ENCODE data around the gene PABPN1L.
"Not testable (repeated sequence)": the region's sequence is repeated elsewhere in the genome, so short reads cannot be mapped to it uniquely, and the experiment has no call there.

The PABPN1L gene

DNA sequence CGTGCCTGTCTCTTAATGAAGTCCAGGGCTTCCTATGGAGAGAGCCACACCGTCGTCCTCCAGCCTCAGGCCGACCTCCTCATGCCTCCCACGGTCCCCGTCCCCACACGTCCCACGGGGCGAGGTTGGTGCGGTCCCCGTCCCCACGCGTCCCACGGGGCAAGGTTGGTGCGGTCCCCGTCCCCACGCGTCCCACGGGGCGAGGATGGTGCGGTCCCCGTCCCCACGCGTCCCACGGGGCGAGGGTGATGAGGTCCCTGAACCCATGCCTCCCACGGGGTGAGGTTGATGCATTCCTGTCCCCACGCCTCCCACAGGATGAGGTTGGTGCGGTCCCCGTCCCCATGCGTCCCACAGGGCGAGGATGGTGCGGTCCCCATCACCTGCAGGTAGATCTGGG, 30.6 kb downstream of the PABPN1L start:
- no peak overlapping the region for H3K27ac ChIP-seq
- no peak for DNase-seq (ENCODE audit: low read depth, low spot score)

DNA sequence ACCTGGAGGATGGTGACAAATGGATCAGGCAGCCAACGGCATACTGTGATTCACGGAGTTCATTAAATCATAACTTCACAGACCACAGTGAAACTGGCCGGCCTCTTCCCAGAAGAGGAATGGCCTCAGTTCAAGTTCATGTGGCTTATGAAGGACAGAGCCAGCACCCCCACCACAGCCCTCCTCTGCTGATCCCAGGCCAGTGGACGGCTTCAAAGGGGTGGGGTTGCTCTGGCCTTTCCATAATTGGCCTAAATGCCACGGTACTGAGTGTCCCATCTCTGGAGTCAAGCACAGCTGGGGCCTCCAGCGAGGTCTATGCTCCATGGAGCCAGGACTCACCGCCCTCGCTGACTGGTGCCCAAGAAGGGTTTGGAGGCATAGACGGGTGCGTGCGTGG, 31.1 kb downstream of the PABPN1L start:
- no peak for DNase-seq (ENCODE audit: low read depth, low spot score)
- H3K27ac ChIP-seq: no peak overlapping the region

DNA sequence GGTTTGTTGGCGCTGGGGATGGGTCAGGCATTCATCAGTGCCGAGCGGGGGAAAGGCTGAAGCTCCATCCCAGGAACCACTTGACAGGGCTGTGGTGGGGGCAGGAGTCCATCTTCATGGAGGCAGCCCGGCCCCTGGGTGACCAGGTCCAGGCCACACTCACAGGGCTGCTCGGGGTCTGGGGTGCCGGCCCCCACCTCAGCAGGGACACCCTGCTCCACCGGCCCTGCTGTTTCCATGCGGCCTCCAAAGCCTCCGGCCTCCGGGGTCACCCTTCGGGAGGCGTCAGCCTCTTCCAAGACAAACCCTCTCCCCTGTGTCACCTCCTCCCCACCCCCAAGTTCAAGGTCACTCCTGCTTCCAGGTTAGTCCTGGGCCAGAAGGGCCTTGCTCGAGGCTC, 31.8 kb downstream of the PABPN1L start:
- no peak for DNase-seq (ENCODE audit: low read depth, low spot score)
- H3K27ac ChIP-seq: no peak overlapping the region

DNA sequence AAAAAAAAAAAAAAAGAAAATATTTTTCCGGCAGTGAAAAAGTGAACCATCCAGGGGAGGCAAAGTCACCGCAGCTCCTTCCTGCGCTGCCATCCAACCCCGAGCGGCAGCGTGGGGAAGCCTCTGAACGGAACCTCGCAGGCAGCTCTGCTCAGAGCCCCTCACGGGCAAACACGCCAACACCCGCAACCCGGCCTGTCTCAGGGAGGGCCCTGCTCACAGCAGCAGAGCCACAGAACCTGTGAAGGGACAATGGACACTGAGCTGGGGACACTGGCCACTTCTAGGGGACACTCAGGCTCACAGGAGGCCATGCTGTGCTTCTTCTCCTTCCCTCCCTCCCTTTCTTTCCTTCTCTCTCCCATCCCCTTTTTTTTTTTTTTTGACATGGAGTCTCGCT, 33.4 kb downstream of the PABPN1L start:
- DNase-seq (ENCODE audit: low read depth, low spot score): no peak
- H3K27ac ChIP-seq: no peak overlapping the region

DNA sequence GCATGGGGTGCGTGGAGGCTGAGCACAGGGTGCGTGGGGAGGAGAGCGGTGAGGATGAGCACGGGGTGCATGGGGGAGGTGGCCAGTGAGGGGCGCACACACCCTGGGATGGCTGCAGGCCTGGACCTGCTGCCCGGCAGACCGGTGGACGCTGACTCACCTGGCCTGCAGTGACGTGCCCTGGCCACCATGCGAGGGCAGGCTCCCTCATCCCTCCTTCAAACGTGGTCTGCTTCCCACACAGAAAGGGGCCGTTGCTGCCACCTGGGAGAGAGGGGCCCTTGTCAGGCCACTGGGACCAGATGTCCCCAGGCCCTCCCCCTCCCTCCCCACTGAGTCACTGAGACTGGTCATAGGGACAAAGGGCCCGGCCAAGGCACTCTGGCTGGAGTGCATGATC, 34.6 kb downstream of the PABPN1L start:
- H3K27ac ChIP-seq: no peak overlapping the region
- DNase-seq (ENCODE audit: low read depth, low spot score): no peak

DNA sequence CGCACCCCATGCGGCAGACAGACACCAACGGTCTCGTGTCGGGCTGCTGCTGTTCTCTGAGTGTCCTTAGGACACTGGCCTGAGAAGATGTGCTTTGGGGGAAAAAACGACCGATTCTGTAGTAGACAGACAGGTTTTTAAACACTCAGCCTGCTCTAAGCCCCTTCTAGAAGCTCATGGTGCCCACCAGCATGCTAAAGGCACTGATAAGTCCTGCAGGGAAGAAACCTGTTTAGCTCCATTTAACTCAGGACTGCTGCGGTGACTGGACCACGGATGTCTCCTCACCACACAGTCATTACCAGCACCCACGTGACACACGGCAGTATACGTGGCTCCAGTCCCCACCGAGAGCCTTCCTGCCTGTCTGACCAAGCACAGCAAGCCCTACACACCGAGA, 35.7 kb downstream of the PABPN1L start:
- no peak overlapping the region for H3K27ac ChIP-seq
- no peak for DNase-seq (ENCODE audit: low read depth, low spot score)

DNA sequence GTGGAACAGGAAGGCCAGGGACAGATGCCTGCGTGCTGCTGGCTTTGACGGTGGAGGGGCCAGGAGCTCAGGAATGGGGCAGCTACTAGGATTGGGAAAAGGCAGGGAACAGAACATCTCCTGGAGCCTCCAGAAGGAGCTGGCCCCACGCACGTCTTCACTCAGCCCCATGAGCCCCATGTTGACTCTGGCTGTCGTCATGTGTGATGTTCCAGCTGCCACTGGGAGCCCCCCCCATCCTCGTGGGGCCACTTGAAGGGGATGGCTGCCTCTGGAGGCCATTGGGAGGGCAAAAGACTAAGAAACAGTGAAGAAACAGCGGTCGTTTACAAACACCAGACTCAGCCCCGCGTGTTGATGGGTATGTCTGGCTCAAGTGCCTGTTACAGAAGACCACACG, 36.2 kb downstream of the PABPN1L start:
- no peak for DNase-seq (ENCODE audit: low read depth, low spot score)

DNA sequence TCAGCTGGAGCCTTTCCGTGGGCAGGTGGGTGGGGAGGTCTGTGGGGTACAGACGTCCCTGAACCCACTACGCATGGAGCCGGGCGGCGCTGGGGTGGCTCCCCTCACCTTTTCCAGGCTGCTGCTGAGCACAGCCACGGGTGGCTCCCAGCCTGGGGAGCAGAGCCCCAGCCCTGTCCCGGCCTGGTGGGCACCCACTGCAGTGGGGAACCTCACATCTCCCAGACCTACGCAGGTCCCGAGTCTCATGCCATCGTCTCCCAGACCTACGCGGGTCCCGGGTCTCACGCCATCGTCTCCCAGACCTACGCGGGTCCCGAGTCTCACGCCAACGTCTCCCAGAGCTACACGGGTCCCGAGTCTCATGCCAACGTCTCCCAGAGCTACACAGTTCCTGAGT, 37.7 kb downstream of the PABPN1L start:
- H3K27ac ChIP-seq: no peak overlapping the region
- DNase-seq (ENCODE audit: low read depth, low spot score): no peak

More for the DNA sequence above, 36.2 kb downstream of the PABPN1L start:
- H3K27ac ChIP-seq: no peak overlapping the region

DNA sequence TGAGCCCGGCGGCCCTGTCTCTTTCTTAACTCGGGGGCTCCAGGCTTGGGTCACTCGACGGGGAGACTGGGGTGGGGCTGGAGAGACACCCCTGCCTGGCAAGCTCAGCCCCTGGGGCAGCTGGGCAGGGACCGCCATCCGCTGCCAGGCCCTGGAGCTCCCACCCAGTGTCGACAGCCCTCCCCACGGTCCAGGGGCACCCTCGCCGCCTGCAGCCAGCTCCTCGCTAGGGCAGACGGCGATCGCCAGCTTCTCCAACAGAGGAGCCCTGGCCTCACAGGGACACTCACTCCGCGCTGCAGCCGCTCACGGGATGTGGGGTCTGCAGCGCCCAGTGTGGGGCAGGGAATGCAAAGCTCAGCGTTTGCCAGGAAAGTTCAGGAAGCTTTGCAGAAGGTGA, 38.7 kb downstream of the PABPN1L start:
- no peak for DNase-seq (ENCODE audit: low read depth, low spot score)
- H3K27ac ChIP-seq: no peak overlapping the region

DNA sequence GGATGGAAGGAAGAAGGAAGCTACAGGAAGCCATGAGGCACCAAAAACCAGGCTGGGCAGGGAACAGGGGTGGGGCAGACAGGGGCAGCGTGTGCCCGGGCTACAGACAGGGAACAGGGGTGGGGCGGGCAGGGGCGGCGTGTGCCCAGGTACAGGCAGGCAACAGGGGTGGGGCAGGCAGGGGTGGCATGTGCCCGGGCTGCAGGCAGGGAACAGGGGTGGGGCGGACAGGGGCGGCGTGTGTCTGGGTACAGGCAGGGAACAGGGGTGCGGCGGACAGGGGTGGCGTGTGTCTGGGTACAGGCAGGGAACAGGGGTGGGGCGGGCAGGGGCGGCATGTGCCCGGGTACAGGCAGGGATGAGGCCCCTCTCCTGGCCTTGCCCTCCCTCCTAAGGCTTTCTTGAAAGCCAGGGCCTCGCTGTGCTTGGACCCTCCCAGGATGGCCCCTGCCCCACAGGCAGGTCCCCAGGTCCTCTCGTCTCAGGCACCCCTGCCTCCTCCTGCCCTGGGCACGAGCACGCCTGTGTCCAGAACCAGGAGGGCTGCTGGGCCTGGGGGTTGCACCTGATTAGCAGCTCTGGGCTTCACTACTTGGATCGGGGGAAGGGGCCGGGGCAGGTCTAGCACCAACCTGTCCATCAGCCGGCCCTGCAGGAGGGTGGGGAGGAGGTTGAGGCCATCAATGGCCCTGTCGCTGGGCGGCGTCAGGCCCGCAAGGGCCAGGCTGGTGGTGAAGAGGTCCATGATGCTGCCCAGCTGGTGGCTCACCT, 40.2 kb downstream of the PABPN1L start:
- no peak for DNase-seq (ENCODE audit: low read depth, low spot score)
- H3K27ac ChIP-seq: no peak overlapping the region

DNA sequence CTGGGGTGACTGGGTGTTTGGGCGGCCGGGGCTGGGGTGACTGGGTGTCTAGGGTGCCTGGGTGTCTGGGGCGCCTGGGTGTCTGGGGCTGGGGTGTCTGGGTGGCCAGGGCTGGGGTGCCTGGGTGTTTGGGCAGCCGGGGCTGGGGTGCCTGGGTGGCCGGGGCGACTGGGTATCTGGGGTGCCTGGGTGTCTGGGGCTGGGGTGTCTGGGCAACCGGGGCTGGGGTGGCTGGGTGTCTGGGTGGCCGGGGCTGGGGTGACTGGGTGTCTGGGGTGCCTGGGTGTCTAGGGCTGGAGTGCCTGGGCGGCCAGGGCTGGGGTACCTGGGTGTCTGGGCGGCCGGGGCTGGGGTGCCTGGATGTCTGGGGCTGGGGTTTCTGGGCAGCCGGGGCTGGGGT, 41.3 kb downstream of the PABPN1L start:
- no peak overlapping the region for H3K27ac ChIP-seq
- no peak for DNase-seq (ENCODE audit: low read depth, low spot score)

DNA sequence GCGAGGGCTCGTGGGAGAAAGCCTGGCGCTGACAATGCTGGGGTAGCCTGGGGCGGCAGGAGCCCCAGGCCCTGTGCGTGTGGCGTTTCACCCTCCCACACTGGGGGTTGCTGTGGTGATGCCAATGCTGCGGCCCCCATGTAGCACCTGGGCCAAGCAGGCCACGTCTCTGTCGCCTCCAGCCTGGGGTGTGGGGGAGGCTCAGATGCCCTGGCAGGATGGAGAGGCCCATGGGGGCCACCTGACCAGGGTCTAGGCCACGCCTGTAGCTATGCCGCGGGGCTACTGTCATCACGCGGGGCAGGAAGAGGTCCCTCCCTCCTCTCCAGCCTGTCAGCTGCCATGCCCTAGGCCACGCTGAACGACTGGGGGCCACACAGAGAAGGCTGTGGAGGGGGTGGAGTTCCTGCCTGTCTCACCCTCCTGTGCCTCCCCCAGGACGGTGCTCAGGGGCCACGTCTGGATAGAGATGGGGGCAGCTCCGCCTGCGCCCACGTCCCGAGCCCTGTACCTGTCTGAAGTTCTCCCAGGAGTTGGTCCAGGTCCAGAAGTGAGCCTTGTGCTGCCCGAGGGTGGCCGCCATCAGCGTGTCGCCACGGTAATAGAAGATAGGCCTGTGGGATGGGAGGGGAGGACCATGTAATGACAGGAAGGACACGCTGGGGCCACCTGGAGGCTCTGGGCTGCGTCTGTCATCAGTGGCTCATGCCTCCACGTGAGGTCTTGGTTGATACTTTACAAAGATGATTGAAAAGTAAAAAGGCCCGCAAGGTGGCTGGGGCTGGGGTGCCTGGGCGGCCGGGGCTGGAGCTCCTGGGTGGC, 42.0 kb downstream of the PABPN1L start:
- DNase-seq (ENCODE audit: low read depth, low spot score): no peak
- H3K27ac ChIP-seq: no peak overlapping the region

DNA sequence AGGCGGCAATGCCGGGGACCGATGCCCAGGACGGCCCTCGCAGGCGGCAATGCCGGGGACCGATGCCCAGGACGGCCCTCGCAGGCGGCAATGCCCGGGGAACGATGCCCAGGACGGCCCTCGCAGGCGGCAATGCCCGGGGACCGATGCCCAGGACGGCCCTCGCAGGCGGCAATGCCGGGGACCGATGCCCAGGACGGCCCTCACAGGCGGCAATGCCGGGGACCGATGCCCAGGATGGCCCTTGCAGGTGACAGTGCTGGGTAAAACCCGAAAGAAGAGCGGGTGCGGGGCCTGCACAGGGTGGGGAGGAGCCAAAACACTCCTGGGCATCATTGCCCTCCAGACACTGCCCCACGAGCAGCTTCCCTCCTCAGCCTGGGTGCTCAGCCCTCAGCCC, 42.8 kb downstream of the PABPN1L start:
- DNase-seq (ENCODE audit: low read depth, low spot score); H3K27ac ChIP-seq: not testable (repeated sequence)

DNA sequence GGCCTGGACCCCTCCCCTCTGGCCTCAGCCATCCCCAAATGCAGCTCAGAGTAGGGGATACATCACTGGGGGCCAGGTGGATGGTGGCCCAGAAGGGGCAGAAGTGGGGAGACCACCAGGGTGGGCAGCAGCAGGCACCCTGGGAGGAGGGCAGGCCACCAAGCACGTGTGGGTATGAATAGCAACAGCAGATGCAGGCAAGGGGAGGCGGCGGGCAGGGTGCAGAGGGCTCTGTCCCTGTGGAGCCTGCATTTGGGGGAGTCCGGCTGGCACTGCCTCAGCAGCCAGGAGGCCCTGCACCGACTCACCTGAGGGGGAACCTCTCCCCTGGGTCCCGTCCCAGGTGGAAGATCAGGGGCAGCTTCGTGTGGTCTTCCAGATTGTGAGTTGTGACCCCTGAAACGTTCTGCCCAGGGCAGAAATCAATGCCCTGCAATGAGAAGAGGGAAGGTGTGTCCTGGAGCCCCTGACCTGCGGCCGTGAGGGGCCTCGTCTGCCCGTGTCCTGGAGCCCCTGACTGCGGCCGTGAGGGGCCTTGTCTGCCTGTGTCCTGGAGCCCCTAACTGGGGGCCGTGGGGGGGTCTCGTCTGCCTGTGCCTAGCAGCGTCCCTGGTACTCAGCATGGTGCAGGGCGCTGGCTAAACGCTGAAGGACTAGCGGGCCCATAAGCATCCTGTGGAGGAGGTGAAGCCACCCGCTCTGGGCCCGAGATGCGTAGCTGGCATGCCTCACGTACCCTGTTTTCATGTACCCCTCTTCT, 44.0 kb downstream of the PABPN1L start:
- no peak for DNase-seq (ENCODE audit: low read depth, low spot score)
- H3K27ac ChIP-seq: no peak overlapping the region

DNA sequence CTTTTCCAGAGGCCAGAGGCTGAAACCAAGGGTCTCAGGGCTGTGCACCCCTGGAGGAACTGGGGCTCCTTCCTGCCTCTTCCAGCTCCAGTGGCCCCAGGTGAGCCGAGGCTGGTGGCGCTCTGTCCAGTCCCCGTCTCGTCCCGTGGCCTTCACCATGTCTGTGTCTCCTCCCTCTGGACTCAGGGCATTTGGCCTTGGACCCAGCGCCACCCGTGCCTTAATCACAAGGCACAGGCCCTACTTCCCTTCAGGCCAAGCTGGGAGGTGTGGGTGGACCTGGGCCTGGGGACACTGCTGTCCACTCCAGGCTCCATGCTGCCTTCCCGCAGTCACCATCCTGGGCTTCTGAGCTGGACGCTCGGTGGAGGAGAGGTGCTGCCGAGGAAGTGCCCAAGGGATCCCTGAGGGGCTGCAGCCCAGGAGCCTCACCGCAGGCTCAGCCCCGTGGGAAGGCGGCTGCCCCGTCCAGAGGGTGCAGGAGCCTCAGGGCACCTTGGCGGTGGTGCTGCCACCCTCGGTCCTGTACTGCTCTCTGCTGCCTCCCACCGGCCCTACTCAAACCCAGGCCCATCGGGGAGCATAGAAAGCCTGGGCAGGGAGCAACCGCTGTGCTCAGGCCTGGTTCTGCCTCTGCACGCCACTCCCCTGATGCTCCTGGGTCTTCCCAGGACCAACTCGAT, 45.2 kb downstream of the PABPN1L start:
- no peak for DNase-seq (ENCODE audit: low read depth, low spot score)

DNA sequence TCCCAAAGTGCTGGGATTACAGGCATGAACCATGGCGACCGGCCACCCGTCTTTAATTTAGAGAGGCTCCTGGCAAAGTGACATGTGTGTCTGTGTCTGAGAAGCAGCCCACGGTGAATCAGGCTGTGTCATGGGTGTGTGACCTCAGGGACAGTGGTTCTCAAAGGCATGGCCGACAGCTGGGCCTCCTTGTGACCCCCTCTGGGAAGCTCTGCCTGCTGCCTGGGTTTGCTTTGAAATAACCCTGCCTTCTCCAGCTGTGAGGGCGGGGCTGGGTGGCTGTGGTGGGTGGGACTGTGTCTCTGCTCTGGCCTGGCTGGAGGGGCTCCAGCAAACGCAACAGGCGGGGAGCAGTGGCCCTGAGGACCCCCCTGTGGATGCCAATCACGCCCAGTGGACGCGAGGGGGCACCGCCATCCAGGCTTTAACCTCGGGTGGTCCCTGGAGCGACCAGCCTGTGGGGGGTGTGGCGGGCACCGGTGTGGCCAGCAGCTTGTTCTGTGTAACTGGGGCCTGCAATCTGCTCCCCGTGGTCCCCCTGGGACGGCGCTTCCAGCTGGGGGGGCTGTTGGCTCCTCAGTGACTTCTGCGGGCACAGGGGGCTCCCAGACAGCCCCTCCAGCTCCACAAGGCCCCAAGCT, 46.0 kb downstream of the PABPN1L start:
- no peak for DNase-seq (ENCODE audit: low read depth, low spot score)
- H3K27ac ChIP-seq: no peak overlapping the region

More for the DNA sequence above, 45.2 kb downstream of the PABPN1L start:
- H3K27ac ChIP-seq: no peak overlapping the region

DNA sequence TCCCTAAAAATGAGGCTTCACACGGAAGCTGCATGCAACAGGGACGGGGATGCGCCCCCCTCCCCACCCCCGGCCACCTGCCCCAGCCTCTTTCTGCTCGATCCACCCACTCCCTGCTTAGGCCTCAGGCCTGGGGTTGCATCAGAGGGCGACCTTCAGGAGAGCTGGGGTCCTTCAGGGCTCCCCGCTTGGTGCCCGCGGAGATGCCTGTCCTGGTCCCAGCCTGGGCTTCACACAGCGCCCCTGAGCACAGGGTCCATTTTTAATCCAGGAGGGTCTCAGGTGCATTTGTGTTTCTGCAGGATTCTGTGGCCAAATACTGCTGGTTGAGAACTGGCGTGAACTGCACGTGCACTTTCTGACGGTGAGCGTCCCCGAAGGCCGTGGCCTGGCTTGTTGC, 47.3 kb downstream of the PABPN1L start:
- DNase-seq (ENCODE audit: low read depth, low spot score): no peak
- no peak overlapping the region for H3K27ac ChIP-seq

DNA sequence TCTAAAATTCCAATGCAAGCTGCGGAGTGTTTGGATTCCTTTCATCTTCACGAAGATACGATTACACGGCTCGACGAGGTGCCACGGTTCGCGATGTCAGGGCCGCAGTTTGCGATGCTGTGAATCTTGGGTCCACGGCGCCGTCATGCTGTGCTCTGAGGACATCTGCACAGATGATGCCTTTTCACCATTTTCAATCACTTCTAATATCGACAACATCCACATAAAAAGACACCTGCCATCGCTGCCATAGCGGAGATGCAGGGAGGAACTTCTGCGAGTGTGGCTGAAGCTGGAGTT, 47.9 kb downstream of the PABPN1L start:
- no peak overlapping the region for H3K27ac ChIP-seq
- DNase-seq (ENCODE audit: low read depth, low spot score): no peak

DNA sequence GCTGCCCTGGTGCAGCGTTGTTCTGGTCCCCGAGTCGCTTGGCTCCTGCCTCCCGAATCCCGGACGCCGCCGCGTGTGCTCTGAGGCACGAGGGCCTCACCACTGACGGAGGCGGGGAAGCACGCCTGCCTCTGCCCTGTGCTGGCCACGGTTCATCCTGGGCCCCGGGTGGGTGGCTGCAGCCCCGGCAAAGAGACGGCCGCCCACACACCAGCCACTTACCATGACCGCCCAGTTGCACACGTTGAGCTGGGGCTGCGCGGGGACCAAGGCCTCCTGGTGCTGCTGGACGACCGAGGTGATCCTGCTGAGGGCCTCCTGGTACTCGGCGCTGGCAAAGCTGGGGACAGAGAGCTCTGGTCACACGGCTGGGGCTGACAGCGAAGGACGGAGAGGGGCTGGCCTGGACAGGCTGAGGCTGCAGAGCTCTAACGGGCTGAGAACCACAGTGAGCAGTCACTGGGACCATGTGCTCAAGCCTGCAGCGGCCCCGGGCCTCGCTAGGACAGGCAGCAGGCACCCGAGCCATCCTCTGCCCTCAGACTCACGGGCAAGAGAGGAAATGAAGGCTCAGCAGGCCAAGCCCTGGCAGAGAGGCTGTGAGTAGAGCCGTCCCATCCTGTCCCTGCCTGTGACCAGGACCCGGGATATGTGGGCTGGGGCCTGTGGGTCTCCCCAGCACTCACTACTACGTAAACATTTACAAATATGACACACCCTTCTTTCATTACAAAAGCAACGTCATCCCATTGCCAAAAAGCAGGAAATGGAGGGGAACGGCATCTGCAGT, 48.5 kb downstream of the PABPN1L start:
- DNase-seq (ENCODE audit: low read depth, low spot score): no peak
- no peak overlapping the region for H3K27ac ChIP-seq

Measured in epithelial cell of prostate (primary cell).